LNCaP clone FGC (cell line): Measurements from ENCODE around the gene CELF5.

Experiments used
- DNase-seq: peaks from one replicate; pipeline ENCODE4 v3.0.0-alpha.2; 2011; ENCODE audit warnings: low read depth
- H3K4me3 ChIP-seq: 2 replicates; pipeline ENCODE4 v1.5.1; 2011; ENCODE audit warnings: mild to moderate bottlenecking, low read depth, low read length, control low read depth
- TF ChIP-seq, protein P1 (sequence below): IDR thresholded peaks from 2 replicates; pipeline ENCODE4 v1.5.1; 2012; ENCODE audit warnings: mild to moderate bottlenecking; ENCODE audit not compliant: control insufficient read depth, insufficient read depth; ENCODE audit errors: extremely low read depth

CELF5 gene

DNA sequence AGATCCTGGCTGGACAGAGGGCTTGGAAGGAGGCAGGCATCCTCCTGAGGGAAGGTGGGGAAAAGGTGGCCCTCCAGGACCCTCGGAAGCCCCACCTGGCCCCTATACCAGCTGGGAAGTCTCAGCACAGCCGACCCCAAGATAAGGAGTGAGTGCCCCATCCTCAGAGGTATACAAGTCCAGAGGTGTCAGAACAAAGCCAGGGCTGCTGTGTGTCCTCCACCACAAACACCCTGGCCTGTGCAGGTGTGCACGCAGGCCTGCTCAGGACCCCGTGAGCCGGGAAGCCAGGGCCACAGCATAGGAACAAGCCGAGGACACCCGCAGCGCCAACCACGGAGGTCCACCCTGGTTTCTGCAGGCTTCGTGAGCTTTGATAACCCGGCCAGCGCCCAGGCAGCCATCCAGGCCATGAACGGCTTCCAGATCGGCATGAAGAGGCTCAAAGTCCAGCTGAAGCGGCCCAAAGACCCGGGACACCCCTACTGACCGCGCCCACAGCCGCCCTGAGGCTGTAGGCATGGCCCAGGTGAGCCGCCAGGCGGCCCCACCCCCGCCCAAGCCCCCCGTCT is 68.6 kb downstream of the CELF5 start:
- DNase-seq, result no peak
- TF ChIP-seq, protein P1, sequence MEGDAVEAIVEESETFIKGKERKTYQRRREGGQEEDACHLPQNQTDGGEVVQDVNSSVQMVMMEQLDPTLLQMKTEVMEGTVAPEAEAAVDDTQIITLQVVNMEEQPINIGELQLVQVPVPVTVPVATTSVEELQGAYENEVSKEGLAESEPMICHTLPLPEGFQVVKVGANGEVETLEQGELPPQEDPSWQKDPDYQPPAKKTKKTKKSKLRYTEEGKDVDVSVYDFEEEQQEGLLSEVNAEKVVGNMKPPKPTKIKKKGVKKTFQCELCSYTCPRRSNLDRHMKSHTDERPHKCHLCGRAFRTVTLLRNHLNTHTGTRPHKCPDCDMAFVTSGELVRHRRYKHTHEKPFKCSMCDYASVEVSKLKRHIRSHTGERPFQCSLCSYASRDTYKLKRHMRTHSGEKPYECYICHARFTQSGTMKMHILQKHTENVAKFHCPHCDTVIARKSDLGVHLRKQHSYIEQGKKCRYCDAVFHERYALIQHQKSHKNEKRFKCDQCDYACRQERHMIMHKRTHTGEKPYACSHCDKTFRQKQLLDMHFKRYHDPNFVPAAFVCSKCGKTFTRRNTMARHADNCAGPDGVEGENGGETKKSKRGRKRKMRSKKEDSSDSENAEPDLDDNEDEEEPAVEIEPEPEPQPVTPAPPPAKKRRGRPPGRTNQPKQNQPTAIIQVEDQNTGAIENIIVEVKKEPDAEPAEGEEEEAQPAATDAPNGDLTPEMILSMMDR, result no peak
- no peak overlapping the region for H3K4me3 ChIP-seq

GRCh38 chr19:3293560-3293959 is 69.1 kb downstream of the CELF5 start:
- TF ChIP-seq, protein P1, result no peak
- no peak overlapping the region for H3K4me3 ChIP-seq
- DNase-seq, result no peak

DNA sequence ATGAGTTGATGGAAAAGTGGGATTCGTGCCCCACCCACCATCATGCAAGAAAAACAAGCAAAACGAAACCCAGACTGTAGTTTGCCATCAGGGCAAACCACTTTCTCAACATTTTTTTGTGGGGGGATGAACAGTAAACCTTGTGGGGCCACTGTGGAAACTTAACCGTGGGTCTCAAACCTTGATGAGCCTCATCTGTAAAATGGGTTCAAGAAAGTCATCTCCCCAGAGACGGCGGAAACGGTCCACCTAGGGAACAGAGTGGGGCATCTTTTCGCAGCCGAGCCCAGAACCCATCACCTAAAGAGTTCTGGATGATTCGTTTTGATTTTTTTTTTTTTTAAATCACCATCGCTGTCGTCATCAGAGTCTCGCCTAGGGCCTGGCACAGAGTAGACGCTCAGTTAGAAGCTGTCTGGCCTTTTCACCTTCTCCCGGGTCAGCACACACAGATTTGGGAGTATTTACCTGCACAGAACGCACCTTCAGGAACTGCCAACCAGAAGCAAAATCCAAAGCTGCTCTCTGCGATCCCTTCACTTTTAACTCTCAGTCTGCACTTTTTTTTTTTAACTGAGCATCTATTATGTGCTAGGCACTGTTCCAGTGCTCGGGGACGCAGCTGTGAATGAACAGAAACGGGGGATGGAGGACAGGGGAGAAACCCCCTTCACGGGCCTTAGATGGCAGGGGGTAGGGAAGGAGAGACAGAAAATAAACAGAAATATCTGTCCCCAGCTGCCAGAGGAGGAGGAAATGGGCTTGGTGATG is 69.8 kb downstream of the CELF5 start:
- DNase-seq, result no peak
- H3K4me3 ChIP-seq, result no peak overlapping the region
- TF ChIP-seq, protein P1, result no peak

DNA sequence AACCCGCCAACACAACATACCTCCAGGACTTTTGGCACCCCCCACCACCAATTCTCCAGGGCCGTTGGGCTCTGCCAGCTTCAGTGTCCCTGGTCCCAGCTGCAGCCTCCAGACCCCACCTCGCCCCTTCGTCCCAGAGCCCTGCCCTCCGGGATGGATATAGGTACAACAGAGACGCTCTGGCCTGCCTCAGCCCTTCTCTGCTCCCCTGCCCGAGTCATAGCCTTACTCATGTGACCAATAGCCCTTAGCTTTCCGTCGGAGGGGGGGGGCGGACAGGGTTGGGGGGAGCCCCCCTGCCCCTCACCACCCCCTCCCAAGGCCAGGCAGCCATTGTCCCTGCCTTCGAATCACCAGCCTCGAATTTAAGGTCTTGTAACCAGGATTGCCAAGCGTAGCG is 71.1 kb downstream of the CELF5 start:
- DNase-seq, result no peak
- TF ChIP-seq, protein P1, result no peak
- H3K4me3 ChIP-seq, result no peak overlapping the region

- TF ChIP-seq, protein P1, result no peak
- no peak for DNase-seq
- no peak overlapping the region for H3K4me3 ChIP-seq
Observed at GRCh38 chr19:3296034-3296433, 71.6 kb downstream of the CELF5 start.

DNA sequence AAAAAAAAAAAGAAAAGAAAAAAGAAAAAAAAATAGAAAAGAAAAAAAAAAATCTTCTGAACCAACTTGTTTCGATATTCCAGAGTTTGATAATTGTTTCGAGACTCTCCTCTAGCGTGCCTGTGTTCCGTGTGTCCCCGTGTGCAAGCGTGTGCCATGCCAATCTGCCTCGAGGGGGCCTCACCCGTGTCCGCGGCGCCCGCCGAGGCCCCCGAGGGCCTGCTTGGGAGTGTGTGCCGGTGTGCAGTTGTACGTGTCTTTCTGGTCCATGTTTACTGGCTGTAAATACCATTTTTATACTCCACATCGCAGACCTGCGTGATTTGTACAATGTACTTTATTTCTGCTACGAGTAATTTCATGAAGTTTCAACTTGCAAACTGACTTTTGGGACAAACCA is 72.0 kb downstream of the CELF5 start:
- no peak overlapping the region for H3K4me3 ChIP-seq
- no peak for DNase-seq
- TF ChIP-seq, protein P1, result no peak
